GM23338 (cell line): ENCODE measurements around the gene OSBPL6. TPM values are rescaled to one million over a fixed set of nuclear protein-coding genes. Genes with fewer than 3 reads are reported as not detected.

Experiments used
- ATAC-seq: fragments of 200-7000 bp; cut with Tn5 transposase; 3 replicates; pipeline ENCODE4 v1.9.1; 2020
- DNase-seq: peaks from one replicate; pipeline ENCODE4 v3.0.0-alpha.2; 2015; ENCODE audit warnings: low spot score
- H2AFZ ChIP-seq: fragments of 200-600 bp; sonication (generic); 2 replicates; pipeline ENCODE4 v1.8.0; 2016; ENCODE audit warnings: antibody characterized with exemption, mild to moderate bottlenecking, moderate library complexity
- H3F3A ChIP-seq: fragments of 200-600 bp; sonication (generic); replicated peaks from 2 replicates; pipeline ENCODE4 v1.8.0; 2017; ENCODE audit warnings: antibody characterized with exemption, mixed run types, low read depth
- H3K27ac ChIP-seq: fragments of 200-600 bp; sonication (generic); 2 replicates; pipeline ENCODE4 v1.6.1; 2016; ENCODE audit warnings: low read depth
- H3K27me3 ChIP-seq: fragments of 200-600 bp; sonication (generic); 2 replicates; pipeline ENCODE4 v1.8.0; 2016; ENCODE audit warnings: mild to moderate bottlenecking, mixed run types, moderate library complexity; ENCODE audit not compliant: insufficient read depth
- H3K36me3 ChIP-seq: fragments of 200-600 bp; sonication (generic); 2 replicates; pipeline ENCODE4 v1.8.0; 2016; ENCODE audit warnings: mild to moderate bottlenecking; ENCODE audit not compliant: insufficient read depth
- H3K4me1 ChIP-seq: fragments of 200-600 bp; sonication (generic); 2 replicates; pipeline ENCODE4 v1.8.0; 2016; ENCODE audit warnings: mild to moderate bottlenecking, moderate library complexity; ENCODE audit not compliant: insufficient read depth
- H3K4me2 ChIP-seq: fragments of 200-600 bp; sonication (generic); 2 replicates; pipeline ENCODE4 v1.7.1; 2017; ENCODE audit warnings: mixed run types
- H3K4me3 ChIP-seq: fragments of 200-600 bp; sonication (generic); 2 replicates; pipeline ENCODE4 v1.6.1; 2016; ENCODE audit warnings: mixed run types
- H3K79me2 ChIP-seq: fragments of 200-600 bp; sonication (generic); replicated peaks from 2 replicates; pipeline ENCODE4 v1.8.0; 2017; ENCODE audit warnings: mild to moderate bottlenecking; ENCODE audit not compliant: insufficient read depth
- H3K9me2 ChIP-seq: fragments of 200-600 bp; sonication (generic); 2 replicates; pipeline ENCODE4 v1.8.0; 2017; ENCODE audit not compliant: insufficient read depth
- H4K20me1 ChIP-seq: fragments of 200-600 bp; sonication (generic); replicated peaks from 2 replicates; pipeline ENCODE4 v1.8.0; 2017; ENCODE audit warnings: mild to moderate bottlenecking; ENCODE audit not compliant: insufficient read depth
- H3K27ac Mint-ChIP-seq: 2 replicates; pipeline ENCODE4 v1.8.0; 2020; ENCODE audit warnings: inconsistent platforms, mild to moderate bottlenecking, moderate library complexity, mixed read lengths
- H3K27me3 Mint-ChIP-seq: 3 replicates; pipeline ENCODE4 v1.8.0; 2022; ENCODE audit warnings: low read depth, mild to moderate bottlenecking, moderate library complexity, mixed read lengths, inconsistent platforms; ENCODE audit not compliant: insufficient read depth, poor library complexity
- H3K36me3 Mint-ChIP-seq: 3 replicates; pipeline ENCODE4 v1.8.0; 2021; ENCODE audit warnings: low read depth, mild to moderate bottlenecking, inconsistent platforms, moderate library complexity, mixed read lengths
- H3K4me1 Mint-ChIP-seq: 3 replicates; pipeline ENCODE4 v1.8.0; 2020; ENCODE audit warnings: mild to moderate bottlenecking, inconsistent platforms, mixed read lengths
- H3K4me3 Mint-ChIP-seq: 3 replicates; pipeline ENCODE4 v1.8.0; 2021; ENCODE audit warnings: moderate library complexity, mild to moderate bottlenecking, inconsistent platforms, mixed read lengths
- H3K9me3 Mint-ChIP-seq: 3 replicates; pipeline ENCODE4 v1.8.0; 2020; ENCODE audit warnings: moderate library complexity, mild to moderate bottlenecking, inconsistent platforms, mixed read lengths
- CTCF ChIP-seq, 2 experiments: fragments of 200-600 bp in 1 of 2; sonication (generic) in 1 of 2; conservative IDR thresholded peaks; 2 replicates each; pipeline versions ENCODE4 v1.5.1 to v1.6.1; 2016 to 2017; ENCODE audit warnings: antibody characterized with exemption in 2 of 2, low read depth in 2 of 2, mild to moderate bottlenecking in 2 of 2, moderate library complexity in 1 of 2
- EZH2 ChIP-seq: fragments of 200-600 bp; sonication (generic); IDR thresholded peaks from one replicate; pipeline ENCODE4 v1.8.0; 2017; ENCODE audit warnings: antibody characterized with exemption, mild to moderate bottlenecking, low read depth; ENCODE audit not compliant: unreplicated experiment
- JUNB ChIP-seq: IDR thresholded peaks from one replicate; pipeline ENCODE4 v1.6.1; 2016; ENCODE audit warnings: antibody characterized with exemption; ENCODE audit not compliant: unreplicated experiment
- NANOG ChIP-seq: IDR thresholded peaks from 2 replicates; pipeline ENCODE4 v1.6.1; 2016; ENCODE audit warnings: antibody characterized with exemption, borderline replicate concordance
- POLR2AphosphoS5 ChIP-seq: IDR thresholded peaks from 2 replicates; pipeline ENCODE4 v1.6.1; 2016; ENCODE audit warnings: antibody characterized with exemption, low read depth
- REST ChIP-seq: IDR thresholded peaks from one replicate; pipeline ENCODE4 v1.6.1; 2018; ENCODE audit warnings: antibody characterized with exemption; ENCODE audit not compliant: unreplicated experiment
- ZNF331 ChIP-seq: fragments of 250-450 bp; sonication (Bioruptor Pico); IDR thresholded peaks from 2 replicates; pipeline ENCODE4 v1.5.0; 2020; ENCODE audit warnings: low read depth, mild to moderate bottlenecking, moderate library complexity
- ZNF462 ChIP-seq: fragments of 250-450 bp; sonication (Bioruptor Pico); IDR thresholded peaks from 2 replicates; pipeline ENCODE4 v1.5.0; 2020; ENCODE audit warnings: mild to moderate bottlenecking, moderate library complexity
- polyA plus RNA-seq: library from polyadenylated mRNA; unstranded; fragments of >200 nt; fragmentation: Nextera tagmentation; extraction: Ambion mirVana; gene quantifications from 2 replicates; pipeline ENCODE4 v1.2.1, GENCODE V29; 2016
- total RNA-seq: library from RNA; depleted of rRNA; stranded (reverse); fragments of >200 nt; shearing (Covaris generic); gene quantifications from 2 replicates; pipeline ENCODE4 v1.2.3, GENCODE V29; 2014

OSBPL6 gene
- total and polyA plus RNA-seq, 2 experiments from 2014 or later, result 6.0 to 8.5 TPM

GRCh38 chr2:178436662-178437061 is 242.3 kb downstream of the OSBPL6 start:
- Mint-ChIP-seq H3K4me3 (no peak overlapping the region), H3K9me3 (no peaks in the 10 kb centered on the region), H3K36me3 (peaks cover 75% of the 10 kb centered on the region; the same call in 2 of the 3 replicates), H3K27me3 (peaks cover 3% of the 10 kb centered on the region), H3K4me1 (no peaks in the 10 kb centered on the region; the same call in 2 of the 3 replicates), H3K27ac (no peak overlapping the region)
- no peaks in the 10 kb centered on the region for H3K9me2 ChIP-seq
- no peak overlapping the region for H3K4me2 ChIP-seq
- ATAC-seq, result no peak
- no peaks in the 10 kb centered on the region for H3F3A ChIP-seq
- H3K4me3 ChIP-seq, result no peak overlapping the region
- H4K20me1 ChIP-seq, result no peaks in the 10 kb centered on the region; the same call in 1 of the 2 replicates
- TF ChIP-seq ZNF331 (CRISPR knock-in tag), result no peak
- H2AFZ ChIP-seq, result no peak overlapping the region
- H3K27ac ChIP-seq, result no peak overlapping the region
- no peaks in the 10 kb centered on the region for H3K27me3 ChIP-seq
- H3K4me1 ChIP-seq, result no peaks in the 10 kb centered on the region
- no peaks in the 10 kb centered on the region for H3K79me2 ChIP-seq
- DNase-seq, result no peak
- peaks cover 61% of the 10 kb centered on the region for H3K36me3 ChIP-seq

- DNase-seq (no peak), ATAC-seq (no peak)
- H3K4me2 ChIP-seq, result no peak overlapping the region
- no peak overlapping the region for H3K4me3 ChIP-seq
- no peaks in the 10 kb centered on the region; the same call in 1 of the 2 replicates for H4K20me1 ChIP-seq
- no peaks in the 10 kb centered on the region for H3F3A ChIP-seq
- Mint-ChIP-seq H3K9me3 (no peaks in the 10 kb centered on the region), H3K4me3 (no peak overlapping the region), H3K4me1 (no peaks in the 10 kb centered on the region; the same call in 2 of the 3 replicates), H3K27ac (no peak overlapping the region), H3K36me3 (peaks cover 72% of the 10 kb centered on the region; the same call in 2 of the 3 replicates), H3K27me3 (no peaks in the 10 kb centered on the region)
- H2AFZ ChIP-seq, result no peak overlapping the region
- no peak overlapping the region for H3K27ac ChIP-seq
- TF ChIP-seq POLR2AphosphoS5 (no peak), CTCF (conservative IDR thresholded peaks at IDR 0.05; ENCODE audit: low read depth in 2 of 2) (no peak), NANOG (no peak), REST (no peak), JUNB (no peak), ZNF462 (CRISPR knock-in tag) (no peak), EZH2 (no peak), ZNF331 (CRISPR knock-in tag) (no peak)
- peaks cover 58% of the 10 kb centered on the region for H3K36me3 ChIP-seq
- H3K4me1 ChIP-seq, result no peaks in the 10 kb centered on the region
- H3K79me2 ChIP-seq, result no peaks in the 10 kb centered on the region
- no peaks in the 10 kb centered on the region for H3K27me3 ChIP-seq
- H3K9me2 ChIP-seq, result no peaks in the 10 kb centered on the region
Observed at GRCh38 chr2:178441426-178441825, 247.1 kb downstream of the OSBPL6 start.
